WI38 (cell line): ENCODE data around the gene RPH3AL.
"Not testable (repeated sequence)": the region's sequence is repeated elsewhere in the genome, so short reads cannot be mapped to it uniquely, and the experiment has no call there.

ENCODE experiments used
- H3K4me3 ChIP-seq: 2 replicates; pipeline ENCODE4 v1.5.1; 2011; ENCODE audit warnings: low read depth, mild to moderate bottlenecking, control low read depth, low read length
- TF ChIP-seq, protein P1 (sequence below): IDR thresholded peaks from 2 replicates; pipeline ENCODE4 v1.5.1; 2012; ENCODE audit warnings: low read depth, mild to moderate bottlenecking, control low read depth, low read length

The RPH3AL gene

DNA sequence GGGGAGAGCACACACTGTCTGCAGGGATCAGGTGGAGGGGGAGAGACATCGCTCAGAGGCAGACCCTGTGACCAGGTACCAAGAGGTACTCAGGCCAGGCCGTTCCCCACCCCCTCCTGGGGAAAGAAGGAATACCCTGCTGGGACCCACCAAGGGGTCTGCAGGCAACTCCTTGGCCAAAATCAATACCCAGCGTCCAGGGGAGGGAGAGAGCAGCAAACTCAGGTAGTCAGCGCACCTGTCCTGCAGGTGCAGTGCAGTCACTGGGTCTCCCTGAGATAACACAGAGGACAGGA lies 113.7 kb downstream of the RPH3AL start:
- no peak overlapping the region for H3K4me3 ChIP-seq
- TF ChIP-seq, protein P1, sequence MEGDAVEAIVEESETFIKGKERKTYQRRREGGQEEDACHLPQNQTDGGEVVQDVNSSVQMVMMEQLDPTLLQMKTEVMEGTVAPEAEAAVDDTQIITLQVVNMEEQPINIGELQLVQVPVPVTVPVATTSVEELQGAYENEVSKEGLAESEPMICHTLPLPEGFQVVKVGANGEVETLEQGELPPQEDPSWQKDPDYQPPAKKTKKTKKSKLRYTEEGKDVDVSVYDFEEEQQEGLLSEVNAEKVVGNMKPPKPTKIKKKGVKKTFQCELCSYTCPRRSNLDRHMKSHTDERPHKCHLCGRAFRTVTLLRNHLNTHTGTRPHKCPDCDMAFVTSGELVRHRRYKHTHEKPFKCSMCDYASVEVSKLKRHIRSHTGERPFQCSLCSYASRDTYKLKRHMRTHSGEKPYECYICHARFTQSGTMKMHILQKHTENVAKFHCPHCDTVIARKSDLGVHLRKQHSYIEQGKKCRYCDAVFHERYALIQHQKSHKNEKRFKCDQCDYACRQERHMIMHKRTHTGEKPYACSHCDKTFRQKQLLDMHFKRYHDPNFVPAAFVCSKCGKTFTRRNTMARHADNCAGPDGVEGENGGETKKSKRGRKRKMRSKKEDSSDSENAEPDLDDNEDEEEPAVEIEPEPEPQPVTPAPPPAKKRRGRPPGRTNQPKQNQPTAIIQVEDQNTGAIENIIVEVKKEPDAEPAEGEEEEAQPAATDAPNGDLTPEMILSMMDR: no peak

GRCh38 chr17:238071-238963 lies 114.3 kb downstream of the RPH3AL start:
- no peak overlapping the region for H3K4me3 ChIP-seq

DNA sequence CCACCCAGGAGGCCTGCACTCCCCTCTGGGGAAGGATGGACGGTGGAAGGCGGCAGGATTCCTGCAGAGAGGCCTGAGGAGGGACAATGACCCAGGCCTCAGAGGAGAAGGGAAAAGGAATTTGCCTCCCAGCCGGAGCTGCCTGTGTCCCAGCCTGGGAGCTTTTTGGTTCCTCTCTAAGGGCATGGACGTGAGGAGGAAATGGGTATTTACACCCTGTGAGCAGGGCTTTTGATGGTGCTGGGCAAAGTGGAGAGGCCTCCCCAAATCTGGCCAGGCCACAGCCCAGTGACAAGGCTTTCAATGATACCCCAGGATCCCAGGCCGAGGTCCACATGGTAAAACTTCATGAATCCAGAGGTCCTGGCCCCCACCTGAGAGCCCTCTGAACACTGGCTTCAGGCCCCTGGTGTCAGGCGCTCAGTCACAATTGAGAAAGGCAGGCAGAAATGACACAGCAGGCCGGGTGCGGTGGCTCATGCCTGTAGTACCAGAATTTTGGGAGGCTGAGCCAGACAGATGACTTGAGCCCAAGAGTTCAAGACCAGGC lies 115.1 kb downstream of the RPH3AL start:
- no peak overlapping the region for H3K4me3 ChIP-seq
- TF ChIP-seq, protein P1: no peak

More at GRCh38 chr17:238071-238963, 114.3 kb downstream of the RPH3AL start:
- TF ChIP-seq, protein P1: no peak

DNA sequence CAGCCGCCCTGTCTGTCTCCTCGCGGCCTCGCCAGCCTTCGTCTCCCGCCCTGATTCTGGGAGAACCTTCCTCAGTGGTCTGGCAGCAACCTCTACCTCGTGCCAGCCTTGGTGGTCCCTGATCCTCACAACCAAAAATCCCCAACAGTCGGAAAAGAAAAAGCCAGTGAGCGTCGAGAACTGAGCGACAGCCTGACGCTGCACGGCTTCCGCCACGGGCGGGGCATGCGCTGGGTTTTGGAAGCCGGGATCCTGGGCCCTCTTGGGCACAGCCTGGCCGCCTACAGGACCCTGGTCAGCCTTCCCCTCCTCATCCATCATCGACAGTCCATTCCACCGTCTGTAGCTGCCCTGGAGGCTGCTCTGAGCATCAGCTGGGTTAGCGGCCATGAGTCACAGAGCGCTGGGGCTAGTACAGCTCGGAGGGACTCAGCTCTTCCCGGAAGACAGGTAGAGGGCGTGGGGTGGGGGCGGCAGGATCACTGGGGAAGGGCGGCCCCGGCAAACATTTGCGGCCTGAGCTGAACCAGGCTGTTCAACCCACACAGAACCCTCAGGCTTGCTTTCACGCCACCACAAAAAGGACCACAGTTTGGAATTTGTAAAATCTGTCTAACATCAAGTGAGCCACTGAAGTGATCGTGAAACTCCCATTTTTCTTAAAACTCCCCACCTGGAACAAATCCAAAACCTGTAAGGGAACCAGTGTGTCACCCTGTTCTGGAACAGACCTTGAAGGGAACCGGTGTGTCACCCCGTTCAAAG lies 115.8 kb downstream of the RPH3AL start:
- TF ChIP-seq, protein P1: no peak
- no peak overlapping the region for H3K4me3 ChIP-seq

- TF ChIP-seq, protein P1: no peak
- H3K4me3 ChIP-seq: no peak overlapping the region
These were observed 116.6 kb downstream of the RPH3AL start for GRCh38 chr17:235831-236640.

- H3K4me3 ChIP-seq: not testable (repeated sequence)
These were observed 117.4 kb downstream of the RPH3AL start for GRCh38 chr17:234994-235830.

DNA sequence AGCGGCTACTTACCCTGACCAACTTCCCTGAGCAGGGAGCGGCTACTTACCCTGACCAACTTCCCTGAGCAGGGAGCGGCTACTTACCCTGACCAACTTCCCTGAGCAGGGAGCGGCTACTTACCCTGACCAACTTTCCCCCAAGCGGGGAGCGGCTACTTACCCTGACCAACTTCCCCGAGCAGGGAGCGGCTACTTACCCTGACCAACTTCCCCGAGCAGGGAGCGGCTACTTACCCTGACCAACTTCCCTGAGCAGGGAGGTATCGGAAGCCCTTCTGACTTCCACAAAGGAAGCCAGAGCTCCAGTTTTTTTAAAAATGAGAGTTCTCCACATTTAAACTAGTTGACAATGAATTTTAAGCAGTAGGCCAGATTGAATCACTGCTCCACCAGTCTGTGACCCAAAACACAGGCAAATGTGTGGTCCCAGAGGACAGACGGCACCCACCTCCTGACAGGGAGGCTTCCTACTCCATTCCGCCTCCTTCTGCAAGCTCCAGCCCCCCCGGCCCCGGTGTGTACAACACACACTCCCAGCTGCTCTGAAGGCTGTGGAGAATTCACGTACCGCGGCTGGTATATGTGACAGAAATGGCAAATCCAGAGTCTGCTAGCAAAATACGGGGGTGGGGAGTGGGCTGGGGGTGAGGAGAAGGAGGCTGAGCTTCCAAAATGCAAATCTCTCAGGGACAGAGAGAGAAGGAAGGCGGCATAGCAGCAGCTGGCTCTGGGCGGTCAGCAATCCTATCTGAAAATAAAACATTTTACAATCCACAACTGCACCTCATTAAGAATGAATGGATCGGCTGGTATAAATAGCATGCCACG lies 118.2 kb downstream of the RPH3AL start:
- H3K4me3 ChIP-seq: not testable (repeated sequence)
